ENCODE results near the gene SF3A1.
A peak's percentile ranks its signal among the peaks of the same experiment; 100 is the strongest.

Gene SF3A1

GRCh38 chr22:30324014-30324730, 32.5 kb downstream of the SF3A1 start:
- peak; percentile 61 for DNase-seq

DNA sequence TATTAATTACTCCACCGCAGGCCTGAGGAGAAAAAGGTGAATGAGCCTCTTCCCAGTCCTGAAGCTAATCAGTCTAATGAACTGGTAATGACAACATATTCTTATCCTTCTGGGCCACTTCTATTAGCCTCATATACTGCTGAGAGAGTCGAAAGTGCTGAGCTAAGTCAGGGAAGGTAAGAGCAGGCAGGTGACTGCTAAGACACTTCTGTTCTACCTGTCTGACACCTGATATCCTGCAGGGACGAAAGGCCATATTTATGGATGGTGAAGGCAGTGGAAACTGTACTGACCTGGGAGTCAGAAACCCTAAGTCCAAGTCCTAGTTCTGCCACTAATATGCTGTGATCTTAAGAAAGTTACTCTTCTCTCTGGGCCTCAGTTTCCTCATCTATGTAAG, 33.4 kb downstream of the SF3A1 start:
- no peak for DNase-seq

DNA sequence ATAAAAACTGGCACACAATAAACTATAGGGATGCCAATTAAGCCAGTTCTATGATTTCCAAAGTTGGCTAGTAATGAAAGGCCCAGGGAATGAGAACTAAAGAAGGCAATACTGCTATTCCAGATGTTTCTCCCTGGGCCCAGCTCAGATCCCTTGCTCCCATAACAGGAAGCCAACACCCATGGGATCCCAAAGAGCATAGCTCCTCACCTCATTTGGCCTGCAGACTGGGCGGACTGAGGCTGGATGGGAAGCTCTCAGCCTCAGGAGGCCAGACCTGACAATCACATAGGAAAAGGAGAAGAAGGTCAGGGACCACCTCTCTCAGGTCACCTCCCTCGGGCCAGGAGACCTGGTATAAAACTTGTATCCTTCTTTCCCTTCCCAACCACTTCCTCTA, 35.2 kb downstream of the SF3A1 start:
- DNase-seq: no peak

- DNase-seq: no peak
Observed at GRCh38 chr22:30320021-30320556, 36.6 kb downstream of the SF3A1 start.

- no peak for DNase-seq
Observed at GRCh38 chr22:30318799-30319419, 37.8 kb downstream of the SF3A1 start.

GRCh38 chr22:30317778-30318177, 38.9 kb downstream of the SF3A1 start:
- no peak for DNase-seq

DNA sequence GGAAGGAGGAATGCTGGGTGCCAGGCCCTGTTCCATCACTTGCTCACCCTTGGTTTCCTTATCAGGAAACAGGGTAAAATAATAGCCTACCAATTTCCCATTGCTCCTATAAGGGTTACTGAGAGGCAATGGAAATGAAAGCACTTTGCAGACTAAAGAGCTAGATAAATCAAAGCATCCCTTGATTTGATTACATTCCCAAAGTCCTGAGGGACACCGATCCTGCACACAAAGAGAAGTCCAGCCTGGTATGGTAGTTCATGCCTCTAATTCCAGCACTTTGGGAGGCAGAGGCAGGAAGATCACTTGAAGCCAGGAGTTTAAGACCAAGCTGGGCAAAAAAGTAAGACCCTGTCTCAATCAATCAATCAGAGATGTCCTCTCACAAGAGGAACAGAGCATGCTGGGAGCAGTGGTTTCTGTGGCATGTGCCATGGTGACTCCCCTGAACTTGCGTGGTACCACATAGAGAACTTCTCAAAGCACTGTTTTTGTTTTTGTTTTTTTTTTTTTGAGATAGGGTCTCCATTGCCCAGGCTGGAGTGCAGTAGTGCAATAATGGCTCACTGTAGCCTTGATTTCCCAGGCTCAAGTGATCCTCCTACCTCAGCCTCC, 40.6 kb downstream of the SF3A1 start:
- no peak for DNase-seq

DNA sequence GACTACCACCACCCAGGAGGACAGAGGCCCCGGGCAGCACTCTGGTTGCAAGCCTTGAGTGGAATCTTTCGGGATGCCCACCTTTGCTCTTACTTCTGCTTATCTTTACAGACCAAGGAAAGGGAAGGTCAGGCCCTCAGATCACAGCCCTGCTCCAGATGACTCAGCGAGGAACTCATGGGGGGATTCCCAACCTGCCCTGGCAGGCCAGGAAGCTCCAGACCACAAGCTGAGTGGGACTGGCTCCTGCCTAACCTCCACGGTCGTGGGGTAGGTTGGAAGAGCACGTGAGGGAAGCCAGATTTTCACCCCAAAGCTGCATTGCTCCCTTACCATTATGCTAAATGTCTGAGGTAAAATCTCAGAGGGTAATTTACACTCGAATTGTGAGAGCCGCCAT, 41.8 kb downstream of the SF3A1 start:
- DNase-seq: no peak

- DNase-seq: no peak
Observed at GRCh38 chr22:30313527-30314363, 42.9 kb downstream of the SF3A1 start.

DNA sequence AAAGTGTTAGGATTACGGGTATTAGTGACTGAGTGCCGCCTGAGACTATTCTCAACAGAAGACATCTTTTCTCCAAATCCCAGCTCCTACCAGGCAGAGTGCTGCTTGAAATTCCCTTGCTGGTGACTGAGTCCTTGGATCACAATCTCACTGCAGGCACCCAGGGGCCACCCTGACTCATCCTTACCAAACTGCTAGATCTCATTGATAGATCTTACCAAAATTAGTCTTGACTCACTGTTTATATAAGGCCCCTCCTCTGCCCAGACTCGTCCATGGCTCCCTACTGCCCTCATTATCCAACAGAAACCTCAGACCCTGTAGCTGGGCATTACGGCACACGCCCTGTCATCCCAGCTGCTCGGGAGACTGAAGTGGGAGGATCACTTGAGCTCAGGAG, 44.6 kb downstream of the SF3A1 start:
- DNase-seq: peak; percentile 88

GRCh38 chr22:30310881-30311771, 45.6 kb downstream of the SF3A1 start:
- peak; percentile 40 for DNase-seq

- peak; percentile 45 for DNase-seq
Observed at GRCh38 chr22:30309951-30310741, 46.5 kb downstream of the SF3A1 start.

- DNase-seq: no peak
Observed at GRCh38 chr22:30308518-30309230, 48.0 kb downstream of the SF3A1 start.

GRCh38 chr22:30308093-30308492, 48.6 kb downstream of the SF3A1 start:
- DNase-seq: no peak

DNA sequence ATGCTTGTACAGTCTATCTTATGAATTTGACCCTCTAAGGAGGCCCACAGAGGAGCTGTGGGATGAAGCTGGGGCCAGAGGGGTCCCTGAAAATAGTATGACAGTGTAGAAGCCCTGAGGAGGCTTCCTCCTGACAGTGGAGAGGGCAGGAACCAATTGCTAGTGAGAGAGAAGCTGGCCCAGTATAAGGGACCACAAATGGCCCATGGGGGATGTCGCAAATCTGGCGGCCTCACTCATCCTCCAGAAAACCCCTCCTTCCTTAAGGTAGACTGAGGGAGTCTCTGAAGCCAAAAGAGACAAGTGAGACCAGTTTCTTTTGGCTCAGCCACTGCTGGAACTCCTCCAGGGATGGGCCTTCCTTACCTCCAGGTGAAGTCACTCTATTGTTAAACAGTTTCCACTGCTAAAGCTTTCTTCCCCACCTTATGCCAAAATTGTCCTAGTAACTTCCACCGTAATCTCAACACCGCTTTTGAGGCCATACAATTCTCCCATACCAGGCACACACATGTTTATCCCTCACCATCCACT, 49.6 kb downstream of the SF3A1 start:
- no peak for DNase-seq

GRCh38 chr22:30306627-30307011, 50.1 kb downstream of the SF3A1 start:
- no peak for DNase-seq

DNA sequence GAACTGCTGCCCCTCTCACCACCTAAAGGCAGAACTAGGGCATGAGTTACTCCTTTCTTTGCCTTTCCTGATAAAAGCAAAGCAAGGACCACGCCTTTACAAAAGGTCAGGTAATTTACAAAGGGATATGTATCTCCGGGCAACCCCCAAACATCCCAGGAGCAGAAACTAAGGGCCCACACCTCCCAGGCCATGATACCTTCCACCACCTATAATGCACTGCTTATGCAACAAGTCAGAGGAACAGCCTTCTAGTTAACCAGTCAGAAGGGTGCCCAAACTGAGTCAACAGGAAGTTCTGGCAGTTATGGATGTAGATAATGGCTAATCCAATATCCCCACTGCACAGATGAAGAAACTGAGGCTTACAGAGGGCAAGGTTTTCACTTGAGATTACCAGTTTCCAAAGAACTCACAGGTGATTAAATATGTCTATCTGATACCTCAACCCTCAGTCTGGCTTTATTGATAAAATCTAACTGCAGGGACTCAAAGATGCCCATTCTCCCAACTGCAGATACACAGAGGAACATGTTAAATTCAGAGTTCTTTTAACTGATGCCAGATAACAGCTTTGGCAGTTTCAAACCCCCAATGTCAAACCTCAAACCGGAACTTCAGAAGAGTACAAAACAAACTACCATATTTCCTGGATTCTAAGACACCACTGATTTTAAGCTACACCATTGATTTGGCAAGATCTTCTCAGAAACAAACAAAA, 50.6 kb downstream of the SF3A1 start:
- DNase-seq: no peak

DNA sequence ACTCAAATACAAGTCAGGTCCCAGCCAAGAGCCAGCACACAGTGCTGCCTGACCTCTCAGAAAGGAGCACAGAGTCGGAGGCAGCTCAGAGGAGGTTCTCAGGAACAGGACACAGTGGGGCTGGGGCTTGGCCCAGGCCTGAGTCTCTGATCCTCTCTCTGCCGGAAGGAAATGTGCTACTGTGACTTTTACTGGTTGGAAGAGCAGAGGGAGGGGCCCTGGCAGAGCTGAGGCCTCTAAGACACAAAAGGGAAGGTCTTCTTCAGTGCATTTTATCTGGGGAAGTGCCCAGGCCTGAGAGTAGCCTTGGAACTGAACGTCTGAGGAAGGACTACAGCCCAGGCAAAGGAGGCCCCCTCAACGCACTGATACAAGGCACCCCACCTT, 51.2 kb downstream of the SF3A1 start:
- DNase-seq: no peak

DNA sequence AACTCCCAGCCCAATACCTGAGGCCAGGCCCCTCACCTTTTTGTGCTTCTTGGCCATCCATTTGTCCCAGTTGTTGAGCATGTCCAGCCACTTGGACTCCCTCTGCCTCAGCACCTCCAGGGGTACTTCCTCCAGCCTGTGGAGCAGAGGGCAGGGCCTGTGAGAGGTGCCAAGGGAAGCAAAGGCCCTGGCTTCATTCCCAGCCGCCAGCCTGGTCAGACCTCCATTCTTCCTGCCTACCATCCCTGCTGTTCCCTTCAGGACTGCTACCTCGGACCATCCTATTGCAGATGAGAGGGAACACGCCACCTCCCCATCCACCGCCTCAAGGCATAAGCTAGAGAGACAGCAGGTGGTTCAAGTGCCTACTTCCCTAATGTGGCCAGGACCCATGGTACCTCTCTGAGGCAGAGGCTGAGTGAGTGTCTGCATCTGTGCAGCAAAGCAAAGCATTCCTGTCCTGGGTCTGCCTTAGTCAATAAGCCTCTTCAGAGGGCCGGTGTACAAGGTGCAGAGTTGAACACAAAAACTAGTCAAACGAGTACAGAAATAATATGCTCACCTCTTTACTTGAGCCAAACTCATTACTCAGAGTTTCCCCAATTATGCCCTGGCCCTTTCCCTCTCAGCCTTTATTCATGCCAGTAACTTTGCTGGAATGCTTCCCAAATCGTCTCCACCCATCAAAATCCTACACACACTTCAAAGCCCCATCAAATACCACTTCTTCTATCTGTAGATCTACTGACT, 52.0 kb downstream of the SF3A1 start:
- no peak for DNase-seq
